ENCODE results near the gene DTX1. TPM values are rescaled to one million over a fixed set of nuclear protein-coding genes. Genes with fewer than 3 reads are reported as not detected.

Gene DTX1
- total and polyA plus RNA-seq, 2 of the 13 experiments (the other 11 are each of a cell fraction or from before 2014, with no cell fraction given), result not detected

DNA sequence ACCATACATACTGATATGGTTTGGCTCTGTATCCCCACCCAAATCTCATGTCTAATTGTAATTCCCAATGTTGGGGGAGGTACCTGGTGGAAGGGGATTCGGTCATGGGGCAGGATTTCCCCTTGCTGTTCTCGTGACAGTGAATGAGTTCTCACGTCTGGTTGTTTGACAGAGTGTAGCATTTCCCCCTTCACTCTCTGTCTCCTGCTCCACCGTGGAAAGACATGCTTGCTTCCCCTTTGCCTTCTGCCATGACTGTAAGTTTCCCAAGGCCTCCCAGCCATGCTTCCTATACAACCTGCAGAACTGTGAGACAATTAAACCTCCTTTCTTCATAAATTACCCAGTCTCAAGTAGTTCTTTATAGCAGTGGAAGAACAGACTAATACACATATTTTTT lies 28.8 kb upstream of the DTX1 start:
- FAIRE-seq, result no peak
- no TSS peak for BruUV-seq (replicated peaks)
- TF ChIP-seq, protein P1, sequence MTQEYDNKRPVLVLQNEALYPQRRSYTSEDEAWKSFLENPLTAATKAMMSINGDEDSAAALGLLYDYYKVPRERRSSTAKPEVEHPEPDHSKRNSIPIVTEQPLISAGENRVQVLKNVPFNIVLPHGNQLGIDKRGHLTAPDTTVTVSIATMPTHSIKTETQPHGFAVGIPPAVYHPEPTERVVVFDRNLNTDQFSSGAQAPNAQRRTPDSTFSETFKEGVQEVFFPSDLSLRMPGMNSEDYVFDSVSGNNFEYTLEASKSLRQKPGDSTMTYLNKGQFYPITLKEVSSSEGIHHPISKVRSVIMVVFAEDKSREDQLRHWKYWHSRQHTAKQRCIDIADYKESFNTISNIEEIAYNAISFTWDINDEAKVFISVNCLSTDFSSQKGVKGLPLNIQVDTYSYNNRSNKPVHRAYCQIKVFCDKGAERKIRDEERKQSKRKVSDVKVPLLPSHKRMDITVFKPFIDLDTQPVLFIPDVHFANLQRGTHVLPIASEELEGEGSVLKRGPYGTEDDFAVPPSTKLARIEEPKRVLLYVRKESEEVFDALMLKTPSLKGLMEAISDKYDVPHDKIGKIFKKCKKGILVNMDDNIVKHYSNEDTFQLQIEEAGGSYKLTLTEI (CRISPR knock-in tag; conservative IDR thresholded peaks at IDR 0.05), result no peak
- no peak for TF ChIP-seq ZNF33A (CRISPR knock-in tag; IDR thresholded peaks at IDR 0.05; ENCODE audit: borderline replicate concordance)
- no peak for TF ChIP-seq THAP11 (CRISPR knock-in tag; IDR thresholded peaks at IDR 0.05)
- TF ChIP-seq MTF1 (CRISPR knock-in tag; IDR thresholded peaks at IDR 0.05), result no peak
- TF ChIP-seq KAT2B (IDR thresholded peaks at IDR 0.05; ENCODE audit: borderline replicate concordance, low read depth, low read length), result no peak
- no peak for TF ChIP-seq CEBPB (IDR thresholded peaks at IDR 0.05; ENCODE audit: borderline replicate concordance, low read depth, low read length)
- no peak for TF ChIP-seq KMT2B (CRISPR knock-in tag; IDR thresholded peaks at IDR 0.05)
- no peak for TF ChIP-seq GZF1 (CRISPR knock-in tag; IDR thresholded peaks at IDR 0.05)
- TF ChIP-seq PHB2 (IDR thresholded peaks at IDR 0.05; ENCODE audit: partially characterized antibody), result no peak
- TF ChIP-seq SATB2 (CRISPR knock-in tag; IDR thresholded peaks at IDR 0.05), result no peak
- TF ChIP-seq, protein P2, sequence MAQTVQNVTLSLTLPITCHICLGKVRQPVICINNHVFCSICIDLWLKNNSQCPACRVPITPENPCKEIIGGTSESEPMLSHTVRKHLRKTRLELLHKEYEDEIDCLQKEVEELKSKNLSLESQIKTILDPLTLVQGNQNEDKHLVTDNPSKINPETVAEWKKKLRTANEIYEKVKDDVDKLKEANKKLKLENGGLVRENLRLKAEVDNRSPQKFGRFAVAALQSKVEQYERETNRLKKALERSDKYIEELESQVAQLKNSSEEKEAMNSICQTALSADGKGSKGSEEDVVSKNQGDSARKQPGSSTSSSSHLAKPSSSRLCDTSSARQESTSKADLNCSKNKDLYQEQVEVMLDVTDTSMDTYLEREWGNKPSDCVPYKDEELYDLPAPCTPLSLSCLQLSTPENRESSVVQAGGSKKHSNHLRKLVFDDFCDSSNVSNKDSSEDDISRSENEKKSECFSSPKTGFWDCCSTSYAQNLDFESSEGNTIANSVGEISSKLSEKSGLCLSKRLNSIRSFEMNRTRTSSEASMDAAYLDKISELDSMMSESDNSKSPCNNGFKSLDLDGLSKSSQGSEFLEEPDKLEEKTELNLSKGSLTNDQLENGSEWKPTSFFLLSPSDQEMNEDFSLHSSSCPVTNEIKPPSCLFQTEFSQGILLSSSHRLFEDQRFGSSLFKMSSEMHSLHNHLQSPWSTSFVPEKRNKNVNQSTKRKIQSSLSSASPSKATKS (CRISPR knock-in tag; IDR thresholded peaks at IDR 0.05), result no peak
- TF ChIP-seq ARNT (IDR thresholded peaks at IDR 0.05), result no peak
- TF ChIP-seq KLF16 (CRISPR knock-in tag; IDR thresholded peaks at IDR 0.05), result no peak
- TF ChIP-seq, protein P3, sequence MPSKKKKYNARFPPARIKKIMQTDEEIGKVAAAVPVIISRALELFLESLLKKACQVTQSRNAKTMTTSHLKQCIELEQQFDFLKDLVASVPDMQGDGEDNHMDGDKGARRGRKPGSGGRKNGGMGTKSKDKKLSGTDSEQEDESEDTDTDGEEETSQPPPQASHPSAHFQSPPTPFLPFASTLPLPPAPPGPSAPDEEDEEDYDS (CRISPR knock-in tag; IDR thresholded peaks at IDR 0.05), result no peak
- TF ChIP-seq RBM22 (optimal IDR thresholded peaks at IDR 0.05; ENCODE audit: low read length), result no peak
- TF ChIP-seq CENPT (CRISPR knock-in tag; IDR thresholded peaks at IDR 0.05; ENCODE audit: low read depth), result no peak

More for the DNA sequence above, 28.8 kb upstream of the DTX1 start:
- ChIA-PET POLR2A (no interaction called here), CTCF (ENCODE audit: low intra/inter-chr PET ratio, low total read pairs) (no interaction called here)
- no peak overlapping the region for H3K9ac ChIP-seq (ENCODE audit: insufficient read depth, low read depth, low read length)
- in situ Hi-C loops (cut with HindIII; ENCODE audit: extremely low pct_ligation_motif_present, low pct_unique_long_range_greater_than_20kb) (no loop called here), intact Hi-C loops (cut with micrococcal nuclease; ENCODE audit: unreplicated experiment) (no loop called here)
- no peaks in the 10 kb centered on the region for H3K79me2 ChIP-seq (ENCODE audit: insufficient read depth, low read length)
- H3K9me3 ChIP-seq (ENCODE audit: low read length), result no peaks in the 10 kb centered on the region
- H3K4me2 ChIP-seq (ENCODE audit: low read depth, low read length), result no peak overlapping the region
- H3K27me3 ChIP-seq (ENCODE audit: control insufficient read depth in 1 of 2, insufficient read depth in 2 of 2, low read length in 2 of 2), result 0 out of 5 replicates have a peak, but pooled peaks cover 0 to 3% of the 10 kb centered on the region in 2 experiments
- H4K20me1 ChIP-seq (ENCODE audit: insufficient read depth, low read length), result no peaks in the 10 kb centered on the region
- no peak overlapping the region for H2AFZ ChIP-seq (ENCODE audit: low read length)
- 9% methylated on average over 4 of the region's 4 CpGs for WGBS (ENCODE audit: low lambda C conversion rate)
- H3K4me3 ChIP-seq (replicated peaks in 1 of 3; ENCODE audit: insufficient read depth in 1 of 3, low read depth in 2 of 3, low read length in 3 of 3), result no peak overlapping the region
- ATAC-seq (no peak), DNase-seq (ENCODE audit: low spot score) (no peak)
- no peak overlapping the region for H3K27ac ChIP-seq (ENCODE audit: extremely low read length, insufficient read depth, low read length)
- H3K4me1 ChIP-seq (ENCODE audit: insufficient read depth, low read length), result no peaks in the 10 kb centered on the region
- no peaks in the 10 kb centered on the region for H3K36me3 ChIP-seq (replicated peaks in 1 of 2; ENCODE audit: control insufficient read depth in 1 of 2, insufficient read depth in 2 of 2, low read length in 2 of 2)

Measured in HepG2 (cell line).